Trophoblast cell (in vitro differentiated cells and primary cell): ENCODE measurements around the gene TMEM80.

Experiments used
- DNase-seq, 2 donors: peaks; one replicate each; pipeline ENCODE4 v3.0.0-alpha.2; 2016
- H2AFZ ChIP-seq: 2 replicates; pipeline ENCODE4 v1.6.1; 2013; ENCODE audit warnings: low read length, moderate library complexity, mild to moderate bottlenecking; ENCODE audit not compliant: insufficient read depth, poor library complexity
- H2AK5ac ChIP-seq: 2 replicates; pipeline ENCODE4 v1.6.1; 2013; ENCODE audit warnings: mild to moderate bottlenecking, low read length
- H2BK120ac ChIP-seq: 2 replicates; pipeline ENCODE4 v1.6.1; 2013; ENCODE audit warnings: low read length, mild to moderate bottlenecking, moderate library complexity; ENCODE audit not compliant: insufficient read depth, poor library complexity
- H2BK12ac ChIP-seq: 2 replicates; pipeline ENCODE4 v1.6.1; 2013; ENCODE audit warnings: mild to moderate bottlenecking, low read length, moderate library complexity
- H2BK5ac ChIP-seq: 2 replicates; pipeline ENCODE4 v1.6.1; 2013; ENCODE audit warnings: low read length, low read depth, moderate library complexity, mild to moderate bottlenecking; ENCODE audit not compliant: poor library complexity
- H3K14ac ChIP-seq: 2 replicates; pipeline ENCODE4 v1.6.1; 2013; ENCODE audit warnings: mild to moderate bottlenecking, low read length
- H3K18ac ChIP-seq: 2 replicates; pipeline ENCODE4 v1.6.1; 2013; ENCODE audit warnings: mild to moderate bottlenecking, low read length
- H3K23ac ChIP-seq: 2 replicates; pipeline ENCODE4 v1.6.1; 2013; ENCODE audit warnings: low read length
- H3K27ac ChIP-seq: 2 replicates; pipeline ENCODE4 v1.5.1; 2013; ENCODE audit warnings: low read depth, mild to moderate bottlenecking, inconsistent platforms, low read length, moderate library complexity
- H3K27me3 ChIP-seq: 2 replicates; pipeline ENCODE4 v1.6.1; 2013; ENCODE audit warnings: inconsistent platforms, mild to moderate bottlenecking, low read length, moderate library complexity; ENCODE audit not compliant: insufficient read depth
- H3K36me3 ChIP-seq, 2 experiments: 1 replicate in 1 of 2; 2 replicates in 1 of 2; pipeline ENCODE4 v1.6.1; 2013; ENCODE audit warnings: low read length in 2 of 2, mild to moderate bottlenecking in 2 of 2, moderate library complexity in 1 of 2; ENCODE audit not compliant: insufficient read depth in 2 of 2, control insufficient read depth in 1 of 2
- H3K4ac ChIP-seq: 2 replicates; pipeline ENCODE4 v1.6.1; 2013; ENCODE audit warnings: low read depth, mild to moderate bottlenecking, low read length, moderate library complexity
- H3K4me1 ChIP-seq, 2 experiments: 1 replicate in 1 of 2; 2 replicates in 1 of 2; pipeline ENCODE4 v1.6.1; 2013; ENCODE audit warnings: low read length in 2 of 2, mild to moderate bottlenecking in 2 of 2, moderate library complexity in 1 of 2; ENCODE audit not compliant: insufficient read depth in 2 of 2, control insufficient read depth in 1 of 2
- H3K4me2 ChIP-seq: 2 replicates; pipeline ENCODE4 v1.6.1; 2013; ENCODE audit warnings: inconsistent platforms, mild to moderate bottlenecking, low read length, moderate library complexity
- H3K4me3 ChIP-seq: 2 replicates; pipeline ENCODE4 v1.5.1; 2013; ENCODE audit warnings: mild to moderate bottlenecking, low read depth, low read length, inconsistent platforms
- H3K79me1 ChIP-seq: one replicate; pipeline ENCODE4 v1.6.1; 2013; ENCODE audit warnings: low read length
- H3K79me2 ChIP-seq: 2 replicates; pipeline ENCODE4 v1.6.1; 2013; ENCODE audit warnings: low read length, mild to moderate bottlenecking; ENCODE audit not compliant: control insufficient read depth, insufficient read depth, poor library complexity
- H3K9ac ChIP-seq: 2 replicates; pipeline ENCODE4 v1.6.1; 2013; ENCODE audit warnings: mild to moderate bottlenecking, low read length
- H3K9me3 ChIP-seq: 2 replicates; pipeline ENCODE4 v1.6.1; 2013; ENCODE audit warnings: low read depth, mild to moderate bottlenecking, control low read depth, inconsistent platforms, low read length; ENCODE audit not compliant: insufficient read depth
- H4K12ac ChIP-seq: 2 replicates; pipeline ENCODE4 v1.6.1; 2013; ENCODE audit warnings: low read depth, mild to moderate bottlenecking, low read length, moderate library complexity
- H4K8ac ChIP-seq: 2 replicates; pipeline ENCODE4 v1.6.1; 2013; ENCODE audit warnings: low read depth, mild to moderate bottlenecking, low read length, moderate library complexity
- H4K91ac ChIP-seq: one replicate; pipeline ENCODE4 v1.6.1; 2013; ENCODE audit warnings: low read depth, mild to moderate bottlenecking, low read length, moderate library complexity
- WGBS: extraction: QIAGEN DNeasy Blood & Tissue Kit; methylation state at CpG from one replicate; pipeline ENCODE4 v1.1.7; 2013; ENCODE audit warnings: missing lambda C conversion rate; ENCODE audit not compliant: insufficient read length, insufficient coverage; ENCODE audit errors: extremely low coverage; 5-methylcytosine and 5-hydroxymethylcytosine counted together

TMEM80 gene

DNA sequence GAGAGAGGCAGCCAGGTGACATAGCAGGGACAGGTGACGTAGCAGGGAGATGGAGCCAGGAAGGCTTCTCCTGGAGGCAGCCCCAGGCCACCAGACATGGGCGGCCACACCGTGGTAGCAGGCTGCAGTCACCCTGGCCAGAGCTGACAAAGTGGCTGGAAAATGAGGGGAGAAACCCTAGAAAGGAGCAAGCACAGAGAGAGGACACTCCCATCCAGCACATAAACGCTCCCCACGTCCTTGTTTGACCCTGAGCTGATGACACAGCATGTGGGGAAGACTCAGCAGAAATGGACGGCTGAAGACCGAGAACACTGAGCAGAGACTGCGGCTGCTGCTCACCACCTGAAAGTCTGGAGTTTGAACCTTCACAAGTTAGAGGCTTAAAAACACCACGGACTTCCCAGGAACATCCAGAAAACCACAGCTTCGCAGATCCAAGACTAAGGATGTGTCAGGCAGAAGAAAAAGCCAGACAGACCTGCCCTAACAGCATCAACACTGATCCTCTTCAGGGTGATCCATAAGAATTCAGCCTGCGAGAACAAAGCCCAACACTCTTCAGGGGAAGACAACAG, 29.8 kb upstream of the TMEM80 start:
- Histone ChIP-seq H4K8ac (no peak overlapping the region), H3K18ac (no peak overlapping the region), H3K36me3 (peaks cover 34 to 38% of the 10 kb centered on the region in 2 experiments), H2BK5ac (no peak overlapping the region), H3K79me1 (no peaks in the 10 kb centered on the region), H2BK120ac (no peak overlapping the region), H2AFZ (no peak overlapping the region), H3K4ac (no peak overlapping the region), H3K14ac (no peak overlapping the region), H3K27me3 (no peaks in the 10 kb centered on the region), H3K4me2 (no peak overlapping the region), H3K79me2 (no peaks in the 10 kb centered on the region), H3K4me1 (no peaks in the 10 kb centered on the region), H3K4me3 (no peak overlapping the region), H2AK5ac (no peak overlapping the region), H2BK12ac (no peak overlapping the region), H3K23ac (no peak overlapping the region), H3K27ac (no peak overlapping the region), H3K9me3 (peaks cover 4% of the 10 kb centered on the region), H4K12ac (no peak overlapping the region), H4K91ac (no peak overlapping the region), H3K9ac (no peak overlapping the region)
- WGBS: no CpG with 5 or more reads among the region's 11 CpGs
- no peak for DNase-seq

DNA sequence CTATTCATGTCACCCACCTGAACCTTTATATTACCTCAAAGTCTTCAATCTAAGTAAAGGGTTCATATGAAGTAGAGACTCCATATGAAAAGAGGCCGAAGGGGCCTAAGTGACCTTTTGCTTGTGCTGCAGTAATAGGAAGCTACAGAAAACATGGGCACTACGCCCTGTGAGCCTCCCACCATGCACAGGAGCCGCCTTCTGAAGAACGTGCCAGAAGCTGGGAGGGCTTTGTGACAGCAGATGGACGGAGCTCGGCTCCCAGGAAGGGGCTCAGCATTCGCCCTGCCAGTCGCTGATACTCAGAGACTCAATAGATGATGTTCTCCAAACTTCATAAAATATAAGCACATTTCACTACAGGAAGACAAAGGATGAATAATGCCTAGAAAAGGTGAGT, 21.8 kb upstream of the TMEM80 start:
- Histone ChIP-seq H4K12ac (no peak overlapping the region), H2AK5ac (no peak overlapping the region), H4K91ac (no peak overlapping the region), H2BK12ac (no peak overlapping the region), H2BK5ac (no peak overlapping the region), H2BK120ac (no peak overlapping the region), H3K14ac (no peak overlapping the region), H3K9ac (no peak overlapping the region), H3K79me1 (no peaks in the 10 kb centered on the region), H3K4me2 (no peak overlapping the region), H3K4me1 (no peaks in the 10 kb centered on the region), H3K4me3 (no peak overlapping the region), H3K27me3 (no peaks in the 10 kb centered on the region), H3K4ac (no peak overlapping the region), H3K23ac (no peak overlapping the region), H2AFZ (no peak overlapping the region), H3K36me3 (peaks cover 34 to 37% of the 10 kb centered on the region in 2 experiments), H3K79me2 (no peaks in the 10 kb centered on the region), H3K18ac (no peak overlapping the region), H4K8ac (no peak overlapping the region), H3K27ac (no peak overlapping the region), H3K9me3 (no peaks in the 10 kb centered on the region)
- WGBS: no CpG with 5 or more reads among the region's 8 CpGs
- DNase-seq: no peak

DNA sequence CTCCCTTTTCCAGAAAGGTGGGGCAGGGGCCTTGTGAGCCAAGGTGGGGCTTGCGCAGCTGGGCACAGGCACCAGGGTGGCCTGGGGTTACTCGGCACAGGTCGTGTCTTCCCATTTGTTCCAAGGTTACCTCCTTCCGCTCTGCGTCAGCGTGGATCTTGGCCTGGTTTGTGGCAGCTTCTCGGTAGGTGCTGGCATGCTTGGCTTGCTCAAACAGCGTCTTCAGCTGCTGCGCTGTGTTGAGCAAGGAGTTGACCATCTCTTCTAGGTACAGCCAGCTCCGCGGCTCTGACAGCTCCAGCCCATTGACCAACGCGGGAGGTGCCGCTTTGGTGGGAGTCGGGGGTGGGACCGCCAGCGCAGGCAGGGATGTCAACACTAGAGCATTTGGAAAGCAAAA, 21.2 kb upstream of the TMEM80 start:
- Histone ChIP-seq H2BK5ac (no peak overlapping the region), H3K4me1 (no peaks in the 10 kb centered on the region), H3K14ac (no peak overlapping the region), H3K79me2 (no peaks in the 10 kb centered on the region), H2AFZ (no peak overlapping the region), H3K18ac (no peak overlapping the region), H3K4me2 (no peak overlapping the region), H2AK5ac (no peak overlapping the region), H3K79me1 (no peaks in the 10 kb centered on the region), H3K4me3 (no peak overlapping the region), H3K4ac (no peak overlapping the region), H3K36me3 (peaks cover 35 to 39% of the 10 kb centered on the region in 2 experiments), H3K23ac (no peak overlapping the region), H3K27ac (no peak overlapping the region), H4K12ac (no peak overlapping the region), H2BK120ac (no peak overlapping the region), H2BK12ac (no peak overlapping the region), H3K27me3 (no peaks in the 10 kb centered on the region), H3K9me3 (no peaks in the 10 kb centered on the region), H4K91ac (no peak overlapping the region), H4K8ac (no peak overlapping the region), H3K9ac (no peak overlapping the region)
- no peak for DNase-seq
- no CpG with 5 or more reads among the region's 17 CpGs for WGBS

GRCh38 chr11:678297-678696, 17.3 kb upstream of the TMEM80 start:
- Histone ChIP-seq H3K79me2 (no peaks in the 10 kb centered on the region), H3K79me1 (no peaks in the 10 kb centered on the region), H2AK5ac (no peak overlapping the region), H3K23ac (no peak overlapping the region), H3K14ac (no peak overlapping the region), H4K8ac (no peak overlapping the region), H2BK5ac (no peak overlapping the region), H4K91ac (no peak overlapping the region), H3K27me3 (no peaks in the 10 kb centered on the region), H3K4me3 (no peak overlapping the region), H3K27ac (no peak overlapping the region), H3K18ac (no peak overlapping the region), H4K12ac (no peak overlapping the region), H3K9ac (no peak overlapping the region), H3K9me3 (no peaks in the 10 kb centered on the region), H3K4ac (no peak overlapping the region), H2BK12ac (no peak overlapping the region), H3K4me1 (no peaks in the 10 kb centered on the region), H2AFZ (no peak overlapping the region), H3K4me2 (no peak overlapping the region), H3K36me3 (peaks cover 56 to 57% of the 10 kb centered on the region in 2 experiments), H2BK120ac (no peak overlapping the region)
- no CpG with 5 or more reads among the region's 3 CpGs for whole genome bisulfite sequencing
- DNase-seq: no peak
